Omental fat pad (tissue), 4 donors: ENCODE results near the gene XPO6. TPM values are rescaled to one million over a fixed set of nuclear protein-coding genes. Genes with fewer than 3 reads are reported as not detected.

Source experiments
- ATAC-seq: fragments of 150-250 bp; one replicate; pipeline ENCODE4 v1.9.1; 2016; ENCODE audit warnings: mild to moderate bottlenecking, moderate library complexity; ENCODE audit not compliant: low FRiP score
- DNase-seq: peaks from one replicate; pipeline ENCODE4 v3.0.0-alpha.2; 2019; ENCODE audit warnings: low spot score
- total RNA-seq, 4 donors: library from RNA; depleted of rRNA; stranded (reverse); fragments of >200 nt; gene quantifications; one replicate each; pipeline ENCODE4 v1.1.0, GENCODE V29; 2016
- TF ChIP-seq, protein P1 (sequence below), 3 donors: fragments of 450-650 bp; IDR thresholded peaks; one replicate each; pipeline ENCODE4 v1.5.1; 2016 to 2017; ENCODE audit warnings: antibody characterized with exemption in 3 of 3, mild to moderate bottlenecking in 3 of 3, moderate library complexity in 2 of 3

The XPO6 gene
- total RNA-seq, 4 donors from 2014 or later: 59.5 to 162 (median 118) TPM

DNA sequence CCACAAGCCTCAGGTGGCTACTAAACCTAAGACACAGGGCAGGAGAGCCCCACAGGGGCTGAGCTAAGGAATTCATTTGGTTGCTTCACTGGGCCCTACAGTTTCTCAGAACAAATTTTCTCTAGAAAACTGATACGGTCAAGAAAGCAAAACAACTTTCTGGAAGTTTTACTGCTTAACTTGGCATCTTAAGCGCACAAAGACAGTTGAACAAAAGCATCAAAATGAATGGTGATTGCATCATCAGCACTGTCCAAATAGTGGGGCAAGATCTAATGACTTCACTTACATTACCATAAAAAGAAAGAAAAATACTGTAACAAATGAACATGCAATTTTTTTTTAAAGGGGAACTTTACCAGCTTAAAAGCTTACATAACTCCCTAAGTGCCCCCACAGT, 47.6 kb downstream of the XPO6 start:
- DNase-seq: no peak
- TF ChIP-seq, protein P1, sequence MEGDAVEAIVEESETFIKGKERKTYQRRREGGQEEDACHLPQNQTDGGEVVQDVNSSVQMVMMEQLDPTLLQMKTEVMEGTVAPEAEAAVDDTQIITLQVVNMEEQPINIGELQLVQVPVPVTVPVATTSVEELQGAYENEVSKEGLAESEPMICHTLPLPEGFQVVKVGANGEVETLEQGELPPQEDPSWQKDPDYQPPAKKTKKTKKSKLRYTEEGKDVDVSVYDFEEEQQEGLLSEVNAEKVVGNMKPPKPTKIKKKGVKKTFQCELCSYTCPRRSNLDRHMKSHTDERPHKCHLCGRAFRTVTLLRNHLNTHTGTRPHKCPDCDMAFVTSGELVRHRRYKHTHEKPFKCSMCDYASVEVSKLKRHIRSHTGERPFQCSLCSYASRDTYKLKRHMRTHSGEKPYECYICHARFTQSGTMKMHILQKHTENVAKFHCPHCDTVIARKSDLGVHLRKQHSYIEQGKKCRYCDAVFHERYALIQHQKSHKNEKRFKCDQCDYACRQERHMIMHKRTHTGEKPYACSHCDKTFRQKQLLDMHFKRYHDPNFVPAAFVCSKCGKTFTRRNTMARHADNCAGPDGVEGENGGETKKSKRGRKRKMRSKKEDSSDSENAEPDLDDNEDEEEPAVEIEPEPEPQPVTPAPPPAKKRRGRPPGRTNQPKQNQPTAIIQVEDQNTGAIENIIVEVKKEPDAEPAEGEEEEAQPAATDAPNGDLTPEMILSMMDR (IDR thresholded peaks at IDR 0.05): no peak
- ATAC-seq: no peak

DNA sequence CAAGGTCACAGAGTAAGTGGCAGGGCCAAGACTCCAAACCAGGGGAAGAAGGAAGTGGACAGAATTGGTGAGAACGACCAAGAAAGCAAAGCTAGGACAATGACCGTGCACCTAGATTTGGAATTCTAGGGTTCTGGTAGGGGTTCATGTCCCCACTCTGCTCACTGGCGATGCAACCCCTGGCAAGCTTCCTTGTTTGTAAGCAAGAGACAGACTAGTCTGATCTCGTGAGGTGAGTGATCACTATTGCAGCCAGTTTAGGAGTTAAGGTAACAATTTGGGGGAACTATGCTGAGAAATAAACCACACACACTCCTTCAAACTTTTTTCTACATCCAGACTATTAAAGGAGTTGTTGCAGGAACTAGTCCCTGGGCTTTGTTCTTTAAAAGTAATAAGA, 48.1 kb downstream of the XPO6 start:
- no peak for DNase-seq
- TF ChIP-seq, protein P1 (IDR thresholded peaks at IDR 0.05): no peak
- no peak for ATAC-seq

DNA sequence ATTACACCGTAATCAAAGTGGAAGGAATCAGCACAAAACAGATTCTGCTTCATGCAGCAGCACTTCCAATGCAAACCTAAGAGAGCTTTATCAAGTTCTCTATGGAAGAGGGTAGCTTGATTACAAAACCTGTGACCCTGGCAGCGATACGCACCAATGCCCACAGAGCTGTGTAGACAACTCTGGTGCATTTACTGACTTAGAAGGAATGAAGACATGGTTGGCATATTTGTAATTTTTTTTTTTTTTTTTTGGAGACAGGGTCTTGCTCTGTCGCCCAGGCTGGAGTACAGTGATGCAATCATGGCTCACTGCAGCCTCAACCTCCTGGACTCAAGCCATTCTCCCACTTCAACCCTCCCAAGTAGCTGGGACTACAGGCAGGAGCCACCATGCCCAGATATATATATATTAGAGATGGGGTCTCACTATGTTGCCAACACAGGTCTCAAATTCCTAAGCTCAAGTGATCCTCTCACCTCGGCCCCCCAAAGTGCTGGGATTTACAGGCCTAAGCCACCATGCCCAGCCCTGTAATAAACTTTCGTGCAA, 49.4 kb downstream of the XPO6 start:
- TF ChIP-seq, protein P1 (IDR thresholded peaks at IDR 0.05): no peak
- ATAC-seq (no peak), DNase-seq (no peak)

DNA sequence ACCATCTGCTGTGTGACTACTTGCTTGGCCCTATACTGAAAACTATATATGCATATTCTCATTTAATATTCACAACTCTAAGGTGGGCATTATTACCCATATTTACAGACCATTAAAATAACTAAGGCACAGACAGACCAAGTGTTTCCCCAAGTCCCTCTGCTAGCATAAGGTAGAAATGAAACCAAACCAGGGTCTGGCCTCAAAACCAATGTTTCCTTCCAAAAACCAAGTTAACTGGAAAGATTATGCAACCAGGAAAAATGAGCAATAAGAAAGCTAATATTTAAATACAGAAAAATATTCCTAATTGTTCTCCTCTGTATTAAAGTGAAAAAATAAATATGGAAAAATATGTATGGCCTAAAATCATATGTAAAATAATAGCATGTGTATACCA, 50.1 kb downstream of the XPO6 start:
- no peak for DNase-seq
- ATAC-seq: no peak
- TF ChIP-seq, protein P1 (IDR thresholded peaks at IDR 0.05): no peak

DNA sequence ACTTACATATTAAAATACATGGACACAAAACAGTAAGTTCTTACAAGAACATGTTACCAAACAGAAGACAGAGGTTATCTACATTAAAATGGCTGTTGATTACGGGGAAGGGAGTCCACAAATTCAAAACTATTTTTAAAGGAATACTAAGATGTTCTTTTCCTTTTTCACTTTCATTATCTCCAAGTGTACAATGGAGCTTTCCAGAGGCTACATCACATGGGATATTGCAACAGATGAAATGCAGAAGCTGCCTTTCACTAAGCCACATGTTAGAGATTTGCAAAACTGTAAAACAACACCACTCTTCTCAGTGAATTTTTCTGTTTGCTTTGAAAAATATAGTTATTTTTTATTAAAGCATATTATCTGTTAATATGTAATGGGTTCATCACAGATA, 53.6 kb downstream of the XPO6 start:
- ATAC-seq (no peak), DNase-seq (no peak)
- TF ChIP-seq, protein P1 (IDR thresholded peaks at IDR 0.05): no peak

DNA sequence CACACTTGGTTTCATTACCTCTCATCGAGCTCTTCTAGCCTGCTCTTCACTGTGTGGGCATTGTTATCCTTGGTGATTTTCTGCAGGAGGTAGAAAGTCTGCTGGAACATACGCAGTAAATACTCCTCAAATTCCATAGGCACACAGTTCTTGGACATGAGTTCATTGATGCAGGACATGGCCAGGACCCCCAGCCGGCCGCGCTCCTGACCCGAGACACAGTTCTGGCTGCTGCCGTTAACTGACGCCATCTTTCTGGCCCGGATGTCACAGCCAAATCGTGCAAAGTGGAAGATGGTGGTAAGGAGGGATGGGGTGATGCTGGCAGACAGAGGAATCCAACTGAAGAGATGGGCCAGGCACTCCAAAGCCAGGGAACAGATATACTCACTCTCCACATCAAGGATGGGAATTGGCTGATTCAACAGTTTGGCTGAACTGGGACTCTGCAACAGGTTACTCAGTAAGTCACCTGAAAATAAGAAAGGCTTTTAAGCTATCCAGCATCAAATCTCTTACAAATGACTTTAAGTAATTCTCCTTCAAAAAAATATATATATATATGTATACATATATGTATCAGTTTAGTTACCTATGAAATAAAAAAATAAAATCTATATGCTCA, 55.6 kb downstream of the XPO6 start:
- ATAC-seq (no peak), DNase-seq (no peak)
- TF ChIP-seq, protein P1 (IDR thresholded peaks at IDR 0.05): no peak

DNA sequence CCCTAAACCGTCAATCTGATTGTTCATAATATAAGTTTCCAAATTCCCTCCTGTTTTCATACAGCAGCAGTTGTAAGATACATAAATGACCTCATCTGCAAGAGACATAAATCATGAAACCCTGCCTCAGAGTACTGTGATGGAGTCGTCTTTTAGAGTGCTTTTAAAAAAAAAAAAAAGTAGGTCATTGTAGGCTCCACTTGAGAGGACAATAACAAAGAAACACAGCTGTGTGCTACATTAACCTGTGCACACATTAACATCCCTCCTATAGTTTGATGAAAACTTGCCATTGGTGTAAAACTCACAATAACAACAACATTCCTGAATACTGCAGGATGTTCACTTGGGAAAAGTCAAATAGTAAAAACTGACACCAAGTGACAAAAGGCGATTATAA, 56.5 kb downstream of the XPO6 start:
- TF ChIP-seq, protein P1 (IDR thresholded peaks at IDR 0.05): no peak
- no peak for DNase-seq
- no peak for ATAC-seq
